GM18505 (cell line): Measurements from ENCODE around the gene CIRBP.
"Not testable (repeated sequence)": the region's sequence is repeated elsewhere in the genome, so short reads cannot be mapped to it uniquely, and the experiment has no call there.

Source experiments
- ATAC-seq: cut with Tn5 transposase; IDR thresholded peaks from one replicate; pipeline ENCODE4 v1.9.1; 2021; ENCODE audit not compliant: unreplicated experiment
- POLR2A ChIP-seq: IDR thresholded peaks from 4 replicates; pipeline ENCODE4 v1.6.1; 2011; ENCODE audit warnings: borderline replicate concordance; ENCODE audit not compliant: insufficient read depth, insufficient read length; ENCODE audit errors: extremely low read depth

Gene CIRBP

DNA sequence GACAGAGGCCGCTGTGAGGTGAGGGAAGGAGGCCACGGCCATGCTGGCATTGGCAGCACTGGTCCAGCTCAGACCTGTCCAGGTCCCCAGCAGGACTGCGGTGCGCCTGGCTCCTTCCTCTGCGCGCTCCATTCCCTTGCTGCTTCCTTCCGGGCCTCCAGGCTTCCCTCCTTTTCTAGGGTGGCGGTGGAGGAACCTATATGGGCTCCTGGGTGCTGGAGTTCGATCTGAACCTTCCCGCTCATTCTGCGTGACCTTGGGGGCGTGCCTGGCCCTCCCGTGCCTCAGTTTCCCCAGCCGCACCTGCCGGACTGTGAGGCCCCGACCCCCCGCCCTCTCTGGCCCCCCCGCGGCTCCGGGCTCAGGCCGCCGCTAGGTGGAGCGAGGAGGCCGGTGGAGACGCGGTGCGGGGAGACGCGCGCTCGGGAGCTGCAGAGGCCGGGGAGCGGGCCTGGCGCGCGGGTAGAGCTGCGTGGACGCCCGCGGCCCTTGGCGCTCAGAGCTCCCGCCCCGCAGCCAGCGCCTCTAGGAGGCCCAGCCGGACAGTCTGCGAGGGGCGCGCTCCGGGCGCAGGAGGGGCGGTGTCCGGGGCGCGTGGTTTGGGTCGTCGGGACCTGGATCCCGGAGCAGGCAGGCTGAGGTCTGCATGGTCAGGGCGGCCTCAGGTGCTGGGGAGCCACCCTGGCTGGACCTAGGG, 46.5 kb downstream of the CIRBP start:
- no peak for TF ChIP-seq POLR2A
- no peak for ATAC-seq

DNA sequence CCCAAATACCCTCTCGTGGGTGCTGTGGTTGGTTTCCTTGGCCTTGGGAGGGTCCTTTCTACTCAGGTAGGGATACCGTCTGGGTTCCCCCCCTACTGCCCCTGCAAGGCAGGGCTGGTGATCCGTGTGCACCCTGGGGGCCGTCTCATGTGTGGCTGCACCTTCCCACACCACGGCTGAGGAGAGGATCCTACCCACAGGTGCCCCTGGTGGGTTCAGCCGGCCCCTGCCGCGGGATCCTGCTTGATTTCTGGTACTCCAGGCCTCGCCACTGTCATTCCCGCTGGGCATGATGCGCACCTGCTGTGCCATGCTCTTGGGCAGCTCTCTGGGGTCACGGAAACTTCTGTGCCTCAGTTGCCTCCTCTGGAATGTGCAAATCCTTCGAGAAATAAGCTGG, 47.3 kb downstream of the CIRBP start:
- no peak for ATAC-seq

GRCh38 chr19:1317274-1318003, 48.3 kb downstream of the CIRBP start:
- no peak for TF ChIP-seq POLR2A
- ATAC-seq, result no peak

More for the DNA sequence above, 47.3 kb downstream of the CIRBP start:
- TF ChIP-seq POLR2A, result no peak

DNA sequence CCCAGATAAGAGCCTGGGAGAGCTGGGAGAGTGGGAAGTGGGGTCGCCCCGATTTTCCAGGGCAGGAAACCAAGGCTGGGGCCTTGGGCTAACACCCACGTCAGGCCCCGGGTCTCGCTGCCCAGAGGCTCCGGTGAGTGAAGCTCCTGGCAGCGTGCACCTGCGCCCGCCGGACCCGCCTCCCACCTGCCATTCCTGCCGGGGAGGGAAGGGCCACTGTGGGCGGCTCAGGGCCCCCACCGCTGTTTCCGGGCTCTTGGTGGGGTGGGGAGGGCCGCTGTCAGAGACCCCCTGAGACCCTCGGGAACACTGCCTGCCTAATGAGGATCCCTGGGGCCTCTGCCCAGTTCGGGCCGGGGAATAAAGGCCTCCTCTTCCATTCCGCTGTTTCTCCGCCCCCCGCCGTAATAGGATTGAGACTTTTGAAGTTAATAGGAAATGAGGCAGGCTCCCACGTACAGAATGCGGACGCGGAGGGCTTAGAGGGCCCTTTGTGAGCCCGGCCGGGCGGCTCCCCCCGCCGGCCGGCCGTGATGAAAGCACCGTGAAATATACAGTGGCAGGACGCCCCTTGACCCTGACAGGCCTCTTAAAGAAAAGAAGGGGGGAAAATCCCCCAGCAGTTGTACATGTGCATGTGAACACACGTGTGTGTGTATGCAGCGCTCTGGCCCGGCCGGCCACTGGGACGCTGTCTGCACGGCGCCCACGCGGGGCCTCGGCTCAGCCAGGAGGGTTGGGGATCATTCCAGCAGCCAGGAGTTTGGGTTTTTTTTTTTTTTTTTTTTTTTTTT, 49.7 kb downstream of the CIRBP start:
- ATAC-seq, result no peak
- TF ChIP-seq POLR2A, result no peak

- not testable (repeated sequence) for ATAC-seq
Measured at GRCh38 chr19:1320282-1320650, 51.1 kb downstream of the CIRBP start.

DNA sequence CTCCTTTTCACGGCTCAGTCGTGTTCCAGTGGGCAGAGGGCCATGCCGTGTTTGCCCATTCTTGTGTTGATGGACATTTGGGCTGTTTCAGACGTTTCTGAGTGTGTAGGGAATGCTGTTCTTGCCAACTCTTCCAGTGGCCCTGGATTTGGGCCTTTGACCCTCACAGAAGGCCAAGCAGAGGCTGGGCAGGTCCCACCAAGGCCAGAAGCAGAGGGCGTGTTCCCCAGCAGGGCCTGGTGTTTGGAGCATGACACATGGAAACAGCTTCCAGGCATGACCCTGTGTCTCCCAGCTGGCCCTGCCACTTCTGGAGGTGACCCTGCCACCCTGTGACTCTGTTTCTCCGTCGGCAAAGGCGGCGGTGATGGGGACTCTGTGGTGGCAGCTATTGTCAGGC, 52.4 kb downstream of the CIRBP start:
- TF ChIP-seq POLR2A, result no peak
- no peak for ATAC-seq

GRCh38 chr19:1322198-1322981, 53.3 kb downstream of the CIRBP start:
- no peak for TF ChIP-seq POLR2A
- no peak for ATAC-seq

DNA sequence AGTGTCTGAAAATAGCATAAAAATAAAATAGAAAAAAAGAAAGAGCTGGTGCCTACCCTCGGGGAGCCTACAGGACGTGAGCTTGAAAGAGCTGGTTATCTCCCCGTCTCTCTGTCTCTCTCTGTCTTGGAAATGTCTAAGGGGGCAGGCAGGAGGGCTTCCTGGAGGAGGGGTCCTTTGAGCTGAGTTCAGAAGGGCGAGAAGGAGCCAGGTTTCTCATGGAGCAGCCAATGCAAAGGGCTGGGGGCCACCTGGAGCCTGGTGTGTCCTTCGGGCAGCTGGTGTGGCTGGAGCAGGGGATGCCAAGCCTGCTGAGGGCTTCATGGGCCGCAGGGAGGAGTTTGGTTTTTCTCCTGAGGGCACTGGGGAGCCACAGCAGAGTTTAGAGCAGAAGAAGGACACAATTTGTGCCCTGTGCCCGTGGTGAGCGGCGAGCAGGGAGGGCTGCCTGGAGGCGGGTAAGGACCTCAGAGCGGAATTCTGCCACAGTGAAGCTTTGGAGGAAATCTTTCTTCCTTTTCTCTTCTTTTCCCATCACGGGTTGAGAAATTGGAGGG, 55.2 kb downstream of the CIRBP start:
- no peak for ATAC-seq

More for the DNA sequence above, 55.2 kb downstream of the CIRBP start:
- TF ChIP-seq POLR2A, result no peak
